A549 (cell line): ENCODE data around the gene INAFM1. TPM values are rescaled to one million over a fixed set of nuclear protein-coding genes. Genes with fewer than 3 reads are reported as not detected.

Experiments
- ATAC-seq, 2 experiments: fragments of 200-7000 bp in 1 of 2; fragments of >200 bp in 1 of 2; cut with Nextera tagmentation in 1 of 2; cut with Tn5 transposase in 1 of 2; 3 replicates each; pipeline versions ENCODE4 v1.8.0 to v1.9.1; 2018 to 2020; ENCODE audit warnings: mild to moderate bottlenecking in 1 of 2, moderate library complexity in 1 of 2
- CTCF ChIA-PET: fragments of 300-600 bp; sonication (Branson Sonifier 250); formaldehyde crosslinking; extraction: SDS; loops from one replicate; lab custom pipeline; 2021; ENCODE audit warnings: antibody characterized with exemption, inconsistent platforms; lab: Yijun Ruan, JAX
- POLR2A ChIA-PET: fragments of 350-600 bp; formaldehyde crosslinking; extraction: SDS; loops from one replicate; lab custom pipeline; 2021; ENCODE audit warnings: antibody characterized with exemption, inconsistent platforms; lab: Yijun Ruan, JAX
- DNase-seq, 2 experiments: peaks; one replicate each; pipeline versions ENCODE4 v3.0.0 to v3.0.0-alpha.2; 2011 to 2016; ENCODE audit warnings: low read depth in 1 of 2, low spot score in 1 of 2
- FAIRE-seq: peaks from 2 replicates; lab custom pipeline; 2011; peaks lifted over from hg19 to GRCh38; lab: Jason Lieb, UNC
- H3K27ac ChIP-seq, 2 experiments: fragments of >200 bp; sonication (Bioruptor Twin); formaldehyde crosslinking; 3 replicates each; pipeline ENCODE4 v1.5.1; 2016 to 2017
- H3K4me1 ChIP-seq: fragments of >200 bp; sonication (Bioruptor Twin); formaldehyde crosslinking; 3 replicates; pipeline ENCODE4 v1.6.1; 2016
- H3K4me2 ChIP-seq: fragments of >200 bp; sonication (Bioruptor Twin); formaldehyde crosslinking; 3 replicates; pipeline ENCODE4 v1.6.1; 2016
- H3K4me3 ChIP-seq: fragments of >200 bp; sonication (Bioruptor Twin); formaldehyde crosslinking; 3 replicates; pipeline ENCODE4 v1.5.1; 2016
- H3K9me3 ChIP-seq: fragments of >200 bp; sonication (Bioruptor Twin); formaldehyde crosslinking; 3 replicates; pipeline ENCODE4 v1.6.1; 2016
- BCL3 ChIP-seq: fragments of >200 bp; sonication (Bioruptor Twin); formaldehyde crosslinking; IDR thresholded peaks from 3 replicates; pipeline ENCODE4 v1.6.1; 2016
- CEBPB ChIP-seq, 2 experiments: fragments of >200 bp in 1 of 2; sonication (Bioruptor Twin) in 1 of 2; formaldehyde crosslinking in 1 of 2; IDR thresholded peaks; 2 replicates each; pipeline ENCODE4 v1.6.1; 2012 to 2016
- CHD2 ChIP-seq: fragments of 150-350 bp; IDR thresholded peaks from 2 replicates; pipeline ENCODE4 v1.6.1; 2014; ENCODE audit warnings: low read length; ENCODE audit not compliant: partially characterized antibody
- CHD4 ChIP-seq: fragments of 200-600 bp; sonication (generic); IDR thresholded peaks from 2 replicates; pipeline ENCODE4 v1.6.1; 2016; ENCODE audit warnings: antibody characterized with exemption, mild to moderate bottlenecking, borderline replicate concordance
- EHF ChIP-seq: fragments of 250-450 bp; sonication (Bioruptor Pico); IDR thresholded peaks from 2 replicates; pipeline ENCODE4 v1.5.0; 2020; ENCODE audit warnings: mild to moderate bottlenecking
- EP300 ChIP-seq, 2 experiments: fragments of >200 bp; sonication (Bioruptor Twin); formaldehyde crosslinking; IDR thresholded peaks; 2 replicates in 1 of 2; 3 replicates in 1 of 2; pipeline ENCODE4 v1.6.1; 2016 to 2017
- ESRRA ChIP-seq: fragments of 150-350 bp; IDR thresholded peaks from 2 replicates; pipeline ENCODE4 v1.6.1; 2014; ENCODE audit warnings: mild to moderate bottlenecking, low read length, borderline replicate concordance
- FOSL2 ChIP-seq, 2 experiments: fragments of 450-650 bp in 1 of 2; fragments of >200 bp in 1 of 2; sonication (Bioruptor Twin) in 1 of 2; formaldehyde crosslinking; IDR thresholded peaks; 2 replicates each; pipeline versions ENCODE4 v1.5.0 to v1.6.1; 2016 to 2020; ENCODE audit warnings: mild to moderate bottlenecking in 1 of 2, moderate library complexity in 1 of 2
- GATA3 ChIP-seq: IDR thresholded peaks from 2 replicates; pipeline ENCODE4 v1.6.1; 2012; ENCODE audit warnings: borderline replicate concordance
- HDAC2 ChIP-seq: fragments of 200-600 bp; sonication (generic); IDR thresholded peaks from 2 replicates; pipeline ENCODE4 v1.6.1; 2016
- HOXB13 ChIP-seq: fragments of 250-450 bp; sonication (Bioruptor Pico); IDR thresholded peaks from 2 replicates; pipeline ENCODE4 v1.5.0; 2020; ENCODE audit warnings: low read depth, mild to moderate bottlenecking, moderate library complexity
- HOXB5 ChIP-seq: fragments of 250-450 bp; sonication (Bioruptor Pico); IDR thresholded peaks from 2 replicates; pipeline ENCODE4 v1.5.0; 2020; ENCODE audit warnings: mild to moderate bottlenecking, moderate library complexity
- JUN ChIP-seq, 2 experiments: fragments of >200 bp; sonication (Bioruptor Twin); formaldehyde crosslinking; IDR thresholded peaks; 2 replicates in 1 of 2; 3 replicates in 1 of 2; pipeline ENCODE4 v1.6.1; 2016 to 2017
- JUNB ChIP-seq: fragments of >200 bp; sonication (Bioruptor Twin); formaldehyde crosslinking; IDR thresholded peaks from 2 replicates; pipeline ENCODE4 v1.6.1; 2016
- KDM1A ChIP-seq: fragments of 200-600 bp; sonication (generic); IDR thresholded peaks from 2 replicates; pipeline ENCODE4 v1.6.1; 2016; ENCODE audit warnings: low read depth, mild to moderate bottlenecking
- MAFK ChIP-seq: fragments of 450-650 bp; IDR thresholded peaks from 2 replicates; pipeline ENCODE4 v1.6.1; 2014; ENCODE audit not compliant: partially characterized antibody
- MAX ChIP-seq: IDR thresholded peaks from 2 replicates; pipeline ENCODE4 v1.6.1; 2012
- MYC ChIP-seq: IDR thresholded peaks from 2 replicates; pipeline ENCODE4 v1.6.1; 2012; ENCODE audit warnings: mild to moderate bottlenecking, inconsistent platforms, low read length, improper control_type of control experiment, borderline replicate concordance
- NFE2L2 ChIP-seq: fragments of 150-350 bp; conservative IDR thresholded peaks from 2 replicates; pipeline ENCODE4 v1.6.1; 2014; ENCODE audit warnings: low read length
- RAD21 ChIP-seq, 2 experiments: fragments of >200 bp in 1 of 2; sonication (Bioruptor Twin) in 1 of 2; formaldehyde crosslinking in 1 of 2; IDR thresholded peaks in 1 of 2; conservative IDR thresholded peaks in 1 of 2; 2 replicates in 1 of 2; 3 replicates in 1 of 2; pipeline ENCODE4 v1.6.1; 2012 to 2018; ENCODE audit warnings: inconsistent platforms in 1 of 2
- RCOR1 ChIP-seq: fragments of 150-350 bp; IDR thresholded peaks from 2 replicates; pipeline ENCODE4 v1.6.1; 2014; ENCODE audit warnings: antibody characterized with exemption, low read length, low read depth
- REST ChIP-seq: fragments of 200-600 bp; sonication (generic); IDR thresholded peaks from 2 replicates; pipeline ENCODE4 v1.6.1; 2016; ENCODE audit warnings: antibody characterized with exemption, mild to moderate bottlenecking, moderate library complexity
- SMC3 ChIP-seq: fragments of >200 bp; sonication (Bioruptor Twin); formaldehyde crosslinking; IDR thresholded peaks from 3 replicates; pipeline ENCODE4 v1.6.1; 2018; ENCODE audit warnings: inconsistent platforms
- SREBF2 ChIP-seq: fragments of 450-650 bp; IDR thresholded peaks from 2 replicates; pipeline ENCODE4 v1.6.1; 2014; ENCODE audit warnings: mild to moderate bottlenecking, moderate library complexity
- TP53 ChIP-seq: fragments of 250-450 bp; sonication (Bioruptor Pico); IDR thresholded peaks from 2 replicates; pipeline ENCODE4 v1.5.0; 2021; ENCODE audit warnings: mild to moderate bottlenecking, moderate library complexity
- ZNF302 ChIP-seq: fragments of 250-450 bp; sonication (Bioruptor Pico); IDR thresholded peaks from 2 replicates; pipeline ENCODE4 v1.9.0; 2021; ENCODE audit warnings: inconsistent platforms, mild to moderate bottlenecking, moderate library complexity
- WGBS: methylation state at CpG from one replicate; pipeline ENCODE4 v1.1.6; 2017; ENCODE audit errors: missing lambda C conversion rate; 5-methylcytosine and 5-hydroxymethylcytosine counted together
- polyA plus RNA-seq, 4 experiments: library from polyadenylated mRNA; depleted of rRNA in 3 of 4; stranded (reverse); fragments of >200 nt; fragmentation: RNase III in 1 of 4; extraction: RNeasy Plus Mini Kit Qiagen cat#74134 plus additional on column Dnase treatment in 1 of 4; gene quantifications; 2 replicates in 3 of 4; 3 replicates in 1 of 4; pipeline ENCODE4 v1.2.3, GENCODE V29; 2011 to 2017
- TF ChIP-seq, protein P1 (sequence below): fragments of >200 bp; sonication (Bioruptor Twin); formaldehyde crosslinking; IDR thresholded peaks from 2 replicates; pipeline ENCODE4 v1.6.1; 2016
- TF ChIP-seq, protein P2 (sequence below): IDR thresholded peaks from 2 replicates; pipeline ENCODE4 v1.6.1; 2012
- TF ChIP-seq, protein P3 (sequence below): fragments of 450-650 bp; IDR thresholded peaks from 2 replicates; pipeline ENCODE4 v1.6.1; 2014; ENCODE audit warnings: antibody characterized with exemption

Gene INAFM1
- polyA plus RNA-seq, 2 of the 4 experiments (the other 2 are of a cell fraction) = 1.5 to 5.5 TPM

GRCh38 chr19:47315125-47315821, 40.6 kb downstream of the INAFM1 start:
- peak; percentile 95 to 99 for TF ChIP-seq JUN (IDR thresholded peaks at IDR 0.05)
- TF ChIP-seq ESRRA = 0 out of 2 replicates have a peak, but pooled peaks have one; percentile 23
- TF ChIP-seq REST = no peak
- no peak for TF ChIP-seq CHD2
- TF ChIP-seq HOXB5 (CRISPR knock-in tag) = peak; percentile 55
- TF ChIP-seq MYC = 0 out of 2 replicates have a peak, but pooled peaks have one; percentile 47
- TF ChIP-seq HDAC2 = peak; percentile 76; the same call in 1 of the 2 replicates
- TF ChIP-seq KDM1A = peak; percentile 92
- peak; percentile 96 for TF ChIP-seq JUNB
- no peak for TF ChIP-seq SREBF2
- TF ChIP-seq EP300 (IDR thresholded peaks at IDR 0.05) = peak; percentile 91 to 96; a peak in 3 of 5 replicates
- TF ChIP-seq GATA3 = peak; percentile 94
- peak; percentile 61 for TF ChIP-seq NFE2L2
- TF ChIP-seq, protein P1, sequence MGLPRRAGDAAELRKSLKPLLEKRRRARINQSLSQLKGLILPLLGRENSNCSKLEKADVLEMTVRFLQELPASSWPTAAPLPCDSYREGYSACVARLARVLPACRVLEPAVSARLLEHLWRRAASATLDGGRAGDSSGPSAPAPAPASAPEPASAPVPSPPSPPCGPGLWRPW = peak; percentile 92
- TF ChIP-seq RAD21 (conservative IDR thresholded peaks at IDR 0.05 in 1 of 2, IDR thresholded peaks at IDR 0.05 in 1 of 2) = peak; percentile 4 to 53
- no peak; the same call in 1 of the 2 replicates for TF ChIP-seq CHD4
- TF ChIP-seq HOXB13 = peak; percentile 67; the same call in 1 of the 2 replicates
- TF ChIP-seq FOSL2 (IDR thresholded peaks at IDR 0.05) = peak; percentile 98
- TF ChIP-seq FOSL2 (CRISPR knock-in tag; IDR thresholded peaks at IDR 0.05) = peak; percentile 99
- peak; percentile 99 to 100 for TF ChIP-seq CEBPB (IDR thresholded peaks at IDR 0.05)
- TF ChIP-seq BCL3 = peak; percentile 92; the same call in 1 of the 3 replicates
- TF ChIP-seq ZNF302 (CRISPR knock-in tag) = no peak
- peak; percentile 44; the same call in 2 of the 3 replicates for TF ChIP-seq SMC3
- TF ChIP-seq TP53 (CRISPR knock-in tag) = no peak
- TF ChIP-seq, protein P2, sequence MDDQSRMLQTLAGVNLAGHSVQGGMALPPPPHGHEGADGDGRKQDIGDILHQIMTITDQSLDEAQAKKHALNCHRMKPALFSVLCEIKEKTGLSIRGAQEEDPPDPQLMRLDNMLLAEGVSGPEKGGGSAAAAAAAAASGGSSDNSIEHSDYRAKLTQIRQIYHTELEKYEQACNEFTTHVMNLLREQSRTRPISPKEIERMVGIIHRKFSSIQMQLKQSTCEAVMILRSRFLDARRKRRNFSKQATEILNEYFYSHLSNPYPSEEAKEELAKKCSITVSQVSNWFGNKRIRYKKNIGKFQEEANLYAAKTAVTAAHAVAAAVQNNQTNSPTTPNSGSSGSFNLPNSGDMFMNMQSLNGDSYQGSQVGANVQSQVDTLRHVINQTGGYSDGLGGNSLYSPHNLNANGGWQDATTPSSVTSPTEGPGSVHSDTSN = peak; percentile 92
- TF ChIP-seq, protein P3, sequence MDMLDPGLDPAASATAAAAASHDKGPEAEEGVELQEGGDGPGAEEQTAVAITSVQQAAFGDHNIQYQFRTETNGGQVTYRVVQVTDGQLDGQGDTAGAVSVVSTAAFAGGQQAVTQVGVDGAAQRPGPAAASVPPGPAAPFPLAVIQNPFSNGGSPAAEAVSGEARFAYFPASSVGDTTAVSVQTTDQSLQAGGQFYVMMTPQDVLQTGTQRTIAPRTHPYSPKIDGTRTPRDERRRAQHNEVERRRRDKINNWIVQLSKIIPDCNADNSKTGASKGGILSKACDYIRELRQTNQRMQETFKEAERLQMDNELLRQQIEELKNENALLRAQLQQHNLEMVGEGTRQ = peak; percentile 68
- TF ChIP-seq MAX = peak; percentile 93
- TF ChIP-seq EHF = no peak
- TF ChIP-seq MAFK = peak; percentile 94
- TF ChIP-seq RCOR1 = peak; percentile 69; the same call in 1 of the 2 replicates
- peak overlapping the region; percentile 41 for H3K4me2 ChIP-seq
- peaks cover 13% of the 10 kb centered on the region; the same call in 2 of the 3 replicates for H3K9me3 ChIP-seq
- DNase-seq (peak; percentile 98 to 99), FAIRE-seq (peak; percentile 97), ATAC-seq (peak; percentile 94 to 96)
- H3K4me3 ChIP-seq = no peak overlapping the region
- H3K27ac ChIP-seq = peak overlapping the region; percentile 74 to 85
- CTCF ChIA-PET = interaction anchor here (0.7 to 7.1 kb wide), 9 partner anchors 8 to 399 kb away, joined by 3 to 73 read pairs (median 5); partner anchors contain the start of gene DHX34
- POLR2A ChIA-PET = interaction anchor here (0.6 to 2.4 kb wide), 5 partner anchors 34 to 1034 kb away, joined by 3 to 21 read pairs (median 6); partner anchors contain the start of genes DHX34, INAFM1, KPTN and NOP53
- 8% methylated on average over 12 of the region's 12 CpGs for WGBS
- H3K4me1 ChIP-seq = peaks cover 31% of the 10 kb centered on the region
